GM21390 (cell line): ENCODE results near the gene GALNT8.
"Not testable (repeated sequence)": the region's sequence is repeated elsewhere in the genome, so short reads cannot be mapped to it uniquely, and the experiment has no call there.

Experiments used
- ATAC-seq: cut with Tn5 transposase; IDR thresholded peaks from one replicate; pipeline ENCODE4 v1.9.1; 2021; ENCODE audit not compliant: unreplicated experiment

GALNT8 gene

DNA sequence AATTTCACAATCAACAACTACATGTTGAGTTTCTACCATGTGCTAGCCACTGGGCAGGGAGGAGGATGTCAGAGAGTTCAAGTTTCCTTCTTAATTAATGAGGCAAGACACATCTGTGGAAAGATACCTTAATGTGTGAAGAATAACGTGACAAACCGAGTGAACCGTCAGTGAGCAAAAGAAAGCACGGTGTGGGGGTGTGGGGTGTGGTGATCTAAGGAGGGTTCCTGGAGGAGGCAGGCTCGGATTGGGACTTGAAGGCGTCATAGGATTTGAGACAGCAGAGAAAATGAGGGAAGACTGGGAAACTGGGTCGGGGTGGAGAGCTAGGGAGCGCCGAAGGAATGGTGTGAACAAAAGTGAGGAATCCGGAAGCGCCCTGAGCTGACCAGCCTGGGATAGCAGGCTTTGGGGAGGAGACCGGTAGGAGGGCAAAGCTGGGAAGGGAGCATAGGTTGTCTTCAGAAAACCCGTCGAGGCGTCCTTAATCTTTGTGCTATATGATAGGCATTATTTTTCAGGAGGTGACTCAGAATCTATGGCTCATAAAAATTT, 22.3 kb downstream of the GALNT8 start:
- ATAC-seq, result no peak

DNA sequence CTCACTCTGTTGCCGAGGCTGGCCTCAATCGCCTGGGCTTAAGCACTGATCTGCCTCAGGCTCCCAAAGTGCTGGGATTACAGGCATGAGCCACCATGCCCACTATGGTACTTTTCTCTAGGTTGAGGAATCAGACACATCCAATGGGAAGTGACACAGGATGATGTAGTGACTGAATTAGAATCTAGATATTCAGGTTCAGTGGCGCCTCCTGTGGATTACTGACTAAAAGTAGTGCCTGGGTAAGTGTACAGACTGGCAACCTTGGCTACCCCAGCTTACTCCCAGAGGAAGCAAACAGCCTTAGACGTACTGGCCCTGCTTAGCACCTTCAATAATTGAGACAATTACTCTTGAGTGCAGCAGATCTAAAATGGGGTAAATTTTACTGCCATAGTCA, 22.8 kb downstream of the GALNT8 start:
- ATAC-seq, result no peak

DNA sequence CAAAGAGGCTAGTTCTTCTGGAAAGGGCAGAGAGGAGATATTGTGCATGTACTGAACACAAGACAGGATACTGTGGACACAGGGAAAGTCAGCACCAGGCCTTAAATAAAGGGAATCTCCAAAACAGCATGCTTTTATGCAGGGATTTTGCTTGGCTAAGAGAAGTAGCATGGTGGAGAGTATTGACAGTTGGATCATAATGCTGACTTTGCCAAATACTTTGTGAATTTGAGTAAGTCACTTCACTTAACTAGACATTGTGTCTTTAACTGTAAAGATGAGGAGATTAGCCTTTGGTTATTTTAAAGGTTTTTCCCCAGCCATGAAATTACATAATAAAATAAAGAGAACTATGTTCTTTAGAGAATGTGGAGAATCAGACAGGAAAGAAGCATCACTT, 24.5 kb downstream of the GALNT8 start:
- no peak for ATAC-seq

DNA sequence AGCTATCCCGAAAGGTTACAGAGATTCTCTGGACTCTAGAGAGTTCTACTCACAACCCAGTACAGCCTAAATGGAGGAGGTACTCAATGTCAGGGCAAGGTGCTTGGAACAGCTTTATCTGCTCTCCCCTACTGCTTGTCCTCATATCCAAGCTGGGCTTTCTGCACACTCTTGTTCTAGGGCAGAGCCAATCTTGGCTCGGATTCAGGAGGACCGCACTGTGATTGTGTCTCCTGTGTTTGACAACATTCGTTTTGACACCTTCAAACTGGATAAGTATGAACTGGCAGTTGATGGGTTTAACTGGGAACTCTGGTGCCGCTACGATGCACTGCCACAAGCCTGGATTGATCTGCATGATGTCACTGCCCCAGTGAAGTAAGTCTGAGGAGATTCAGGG, 25.0 kb downstream of the GALNT8 start:
- ATAC-seq, result no peak

DNA sequence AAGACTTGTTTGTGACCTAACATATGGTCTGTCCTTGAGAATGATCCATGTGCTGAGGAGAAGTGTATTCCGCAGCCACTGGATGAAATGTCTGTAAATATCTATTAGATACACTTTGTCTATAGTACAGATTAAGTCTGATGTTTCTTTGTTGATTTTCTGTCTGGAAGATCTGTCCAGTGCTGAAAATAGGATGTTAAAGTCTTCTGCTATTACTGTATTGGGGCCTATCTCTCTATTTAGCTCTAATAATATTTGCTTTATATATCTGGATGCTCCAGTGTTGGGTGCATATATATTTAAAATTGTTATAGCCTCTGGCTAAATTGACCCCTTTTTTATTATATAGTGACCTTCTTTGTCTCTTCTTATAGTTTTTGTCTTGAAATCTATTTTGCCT, 31.5 kb downstream of the GALNT8 start:
- not testable (repeated sequence) for ATAC-seq

DNA sequence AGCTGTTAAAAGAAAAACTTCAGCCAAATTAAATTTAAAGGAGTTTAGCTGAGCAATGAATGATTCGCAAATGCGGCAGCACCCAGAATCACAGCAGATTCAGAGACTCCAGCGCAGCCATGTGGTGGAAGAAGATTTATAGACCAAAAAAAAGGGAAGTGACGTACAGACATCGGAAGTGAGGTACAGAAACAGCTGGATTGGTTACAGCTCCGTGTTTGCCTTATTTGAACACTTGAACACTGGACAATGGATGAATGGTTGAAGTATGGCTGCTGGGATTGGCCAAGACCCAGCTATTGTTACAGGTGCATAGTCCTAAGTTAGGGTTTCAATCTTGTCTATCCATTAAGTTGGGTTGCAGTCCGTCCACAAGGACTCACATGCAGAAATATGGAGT, 42.6 kb downstream of the GALNT8 start:
- ATAC-seq, result no peak

DNA sequence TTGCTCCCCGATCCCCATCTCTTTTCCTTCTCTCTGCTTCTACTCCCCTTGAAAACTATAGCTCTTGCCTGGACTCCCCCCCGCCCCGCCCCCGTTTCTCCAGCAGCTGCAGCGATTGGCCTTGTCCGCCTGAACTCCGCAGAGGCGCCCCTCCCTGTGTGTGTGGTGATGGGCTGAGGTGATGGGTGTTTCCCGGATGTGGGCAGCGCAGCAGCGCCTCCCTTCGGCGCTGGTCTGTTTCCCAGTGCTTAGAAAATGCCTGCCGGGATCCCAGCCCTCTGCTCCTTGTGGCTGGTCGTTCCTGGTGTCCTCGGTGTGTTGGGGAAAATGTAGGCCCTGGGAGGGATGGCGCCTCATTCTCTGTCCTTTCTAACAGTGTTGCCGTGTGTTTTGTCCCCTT, 43.3 kb downstream of the GALNT8 start:
- ATAC-seq, result no peak

DNA sequence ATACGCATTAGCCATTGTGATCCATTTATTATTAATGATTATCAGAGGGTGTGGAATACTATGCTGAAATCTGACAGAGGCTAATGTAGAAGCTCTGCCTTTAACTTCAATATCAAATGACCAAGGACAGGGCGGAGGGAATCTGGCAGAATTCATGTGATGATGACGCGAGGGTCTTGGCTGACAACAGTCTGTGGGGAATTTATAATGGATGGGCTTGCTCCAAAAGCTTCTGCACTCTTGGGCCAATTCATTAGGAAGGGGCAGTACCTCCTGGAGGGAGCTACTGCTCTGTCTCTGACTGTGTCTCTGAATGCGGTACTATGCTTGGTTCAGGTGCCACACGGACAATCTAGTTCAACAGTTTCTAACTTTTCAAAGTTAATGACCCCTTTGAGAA, 46.2 kb downstream of the GALNT8 start:
- ATAC-seq, result no peak

DNA sequence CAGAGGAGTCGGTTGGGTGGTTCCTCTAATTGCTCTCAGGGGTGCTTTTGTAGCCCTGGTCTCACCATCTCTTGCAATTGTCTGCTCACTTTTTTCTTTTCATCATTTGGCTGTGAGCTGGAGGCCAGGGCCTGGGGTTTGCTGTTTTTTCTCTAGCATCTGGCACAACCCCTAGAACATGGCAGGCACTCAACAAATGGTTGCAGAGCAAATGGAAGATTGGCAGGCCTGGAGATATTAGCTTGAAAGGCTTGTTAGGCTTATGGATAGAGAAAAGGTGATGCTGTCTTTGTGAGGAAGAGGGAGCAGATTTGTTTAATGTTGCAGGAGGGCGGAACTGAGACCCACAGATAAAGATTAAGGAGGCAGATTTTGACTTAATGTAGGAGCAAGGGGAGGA, 47.0 kb downstream of the GALNT8 start:
- no peak for ATAC-seq

DNA sequence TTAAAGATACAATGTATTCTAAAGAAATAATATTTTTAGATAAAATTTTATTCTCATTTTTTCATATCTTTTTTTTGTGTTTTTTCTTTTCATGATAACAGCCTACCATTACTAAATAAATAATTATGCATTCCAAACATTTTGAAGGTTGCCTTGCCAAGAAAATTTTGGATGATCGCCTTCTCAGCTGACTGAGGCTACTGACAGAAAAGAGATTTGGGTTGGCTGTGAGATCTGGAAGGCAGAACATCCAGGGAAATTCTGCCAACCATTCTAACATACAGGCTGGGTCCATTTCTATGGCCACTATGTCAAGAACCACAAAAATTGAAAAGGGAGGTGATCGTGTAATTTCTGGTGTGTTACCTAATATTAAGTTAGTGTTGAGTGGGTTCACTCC, 48.1 kb downstream of the GALNT8 start:
- ATAC-seq, result no peak

DNA sequence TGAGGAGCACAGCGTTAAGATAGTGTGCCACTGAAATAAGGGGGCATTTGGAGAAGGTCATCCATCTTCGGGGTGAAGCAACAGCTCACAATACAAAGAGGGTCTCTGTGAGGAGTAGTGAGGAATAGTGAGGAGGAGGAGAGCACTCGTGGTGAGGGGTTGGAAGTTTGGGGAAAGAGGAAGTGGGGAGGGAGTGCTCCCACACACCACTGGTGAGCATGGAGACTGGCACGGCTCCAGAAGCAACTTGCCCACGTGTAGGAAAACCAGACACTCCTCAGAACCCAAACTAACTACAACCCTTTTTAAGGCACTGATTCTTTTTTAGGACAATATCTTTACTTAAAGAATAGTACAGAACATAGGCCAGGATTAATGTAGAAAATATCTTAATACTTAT, 48.9 kb downstream of the GALNT8 start:
- no peak for ATAC-seq

DNA sequence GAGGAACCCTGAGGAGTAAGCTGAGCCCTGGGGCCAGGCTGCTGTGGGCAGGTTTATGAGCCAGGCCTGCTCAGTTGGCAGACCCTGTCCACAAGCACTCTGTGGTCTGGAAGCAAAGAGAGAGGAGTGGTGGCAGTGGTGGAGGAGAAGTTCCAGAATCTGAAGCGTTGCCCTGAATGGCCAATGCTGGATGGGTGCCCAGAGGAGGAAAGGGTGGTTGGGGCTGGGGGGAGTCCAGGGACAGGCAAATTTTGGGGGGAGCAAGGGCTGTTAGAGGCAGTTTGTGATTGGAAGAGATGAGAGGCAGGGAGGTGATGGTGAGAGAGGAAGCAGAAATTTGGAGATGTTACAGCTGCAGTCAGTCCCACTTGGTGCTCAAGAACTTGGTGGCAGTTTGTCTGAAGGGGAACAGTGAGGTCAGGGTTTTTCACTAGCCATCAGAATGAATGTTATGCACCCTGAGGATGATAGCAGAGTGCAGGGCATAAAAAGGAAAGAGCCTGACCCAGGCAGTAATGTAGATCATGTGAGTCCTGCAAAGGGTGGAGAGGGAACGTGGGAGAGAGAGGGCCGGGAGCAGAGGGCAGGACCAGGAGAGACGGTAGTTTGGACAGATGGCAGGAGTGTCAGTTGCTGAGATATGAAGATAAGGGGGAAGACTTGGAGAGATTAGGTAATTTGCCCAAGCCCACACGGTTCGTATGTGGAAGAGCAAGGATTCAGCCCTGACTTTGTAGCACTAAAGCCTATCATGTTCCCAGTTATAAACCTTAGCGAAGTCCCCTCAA, 51.2 kb downstream of the GALNT8 start:
- ATAC-seq, result no peak

DNA sequence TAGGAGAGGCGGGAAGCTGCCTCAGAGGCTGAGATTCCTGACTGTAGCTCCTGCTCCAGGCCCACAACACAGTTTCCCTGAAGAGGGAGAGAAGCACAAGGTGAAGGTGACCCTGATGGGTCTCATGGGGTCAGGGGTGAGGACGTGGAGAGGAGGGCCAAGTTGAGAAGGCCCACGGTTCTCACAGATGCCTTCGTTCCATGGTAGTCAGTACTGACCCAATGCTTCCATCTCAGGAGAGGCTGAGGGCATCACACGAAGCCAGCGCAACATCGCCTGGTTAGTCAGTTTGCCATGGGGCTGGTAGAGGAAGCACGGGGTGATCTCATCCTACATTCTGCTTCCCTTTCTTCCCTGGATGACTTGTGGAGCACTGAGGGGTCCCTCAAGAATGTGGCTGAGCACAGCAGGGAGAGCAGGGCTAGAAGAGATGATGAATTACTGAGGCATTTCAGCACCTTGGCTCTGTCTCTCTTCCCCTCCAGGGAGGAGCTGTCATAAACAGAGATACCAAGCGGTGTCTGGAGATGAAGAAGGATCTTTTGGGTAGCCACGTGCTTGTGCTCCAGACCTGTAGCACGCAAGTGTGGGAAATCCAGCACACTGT, 51.9 kb downstream of the GALNT8 start:
- ATAC-seq, result no peak

DNA sequence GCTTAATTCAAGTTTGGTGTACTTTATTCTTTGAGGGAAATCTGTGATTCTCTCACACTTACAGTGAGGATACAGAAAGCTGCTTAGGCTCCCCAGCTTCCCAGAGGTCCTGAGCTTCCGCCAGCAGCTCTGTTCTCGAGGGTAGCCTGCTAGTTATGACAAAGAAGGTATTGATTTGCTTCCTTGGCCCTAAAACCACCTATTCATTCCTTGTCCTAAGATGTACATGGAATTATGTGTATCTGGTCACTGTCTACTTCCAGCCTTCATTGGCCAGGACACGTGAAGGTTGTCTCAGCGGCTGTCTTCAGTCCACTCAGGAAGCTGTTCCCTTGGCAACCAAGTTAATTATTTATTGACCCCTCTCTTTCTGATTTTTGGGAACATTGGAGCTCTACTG, 55.7 kb downstream of the GALNT8 start:
- ATAC-seq, result no peak

DNA sequence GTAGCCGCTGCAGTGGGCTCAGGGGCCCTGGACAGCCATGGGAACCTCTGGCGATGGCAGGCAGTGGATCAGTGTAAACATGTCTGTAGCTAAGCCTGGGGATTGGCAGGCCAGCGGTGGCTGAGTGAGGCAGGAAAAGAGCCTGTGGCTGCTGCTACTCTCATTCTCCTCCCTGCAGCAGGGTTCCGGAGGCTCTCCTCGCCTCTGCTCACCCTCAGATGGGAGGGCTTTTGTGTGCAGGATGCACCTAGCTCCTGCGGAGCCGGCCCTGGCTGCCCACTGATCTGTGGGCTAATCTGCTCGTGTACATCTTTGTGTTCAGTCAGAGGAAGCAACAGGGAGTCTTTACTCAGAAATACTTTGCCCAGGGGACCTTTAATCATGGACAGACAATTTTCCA, 59.5 kb downstream of the GALNT8 start:
- no peak for ATAC-seq

DNA sequence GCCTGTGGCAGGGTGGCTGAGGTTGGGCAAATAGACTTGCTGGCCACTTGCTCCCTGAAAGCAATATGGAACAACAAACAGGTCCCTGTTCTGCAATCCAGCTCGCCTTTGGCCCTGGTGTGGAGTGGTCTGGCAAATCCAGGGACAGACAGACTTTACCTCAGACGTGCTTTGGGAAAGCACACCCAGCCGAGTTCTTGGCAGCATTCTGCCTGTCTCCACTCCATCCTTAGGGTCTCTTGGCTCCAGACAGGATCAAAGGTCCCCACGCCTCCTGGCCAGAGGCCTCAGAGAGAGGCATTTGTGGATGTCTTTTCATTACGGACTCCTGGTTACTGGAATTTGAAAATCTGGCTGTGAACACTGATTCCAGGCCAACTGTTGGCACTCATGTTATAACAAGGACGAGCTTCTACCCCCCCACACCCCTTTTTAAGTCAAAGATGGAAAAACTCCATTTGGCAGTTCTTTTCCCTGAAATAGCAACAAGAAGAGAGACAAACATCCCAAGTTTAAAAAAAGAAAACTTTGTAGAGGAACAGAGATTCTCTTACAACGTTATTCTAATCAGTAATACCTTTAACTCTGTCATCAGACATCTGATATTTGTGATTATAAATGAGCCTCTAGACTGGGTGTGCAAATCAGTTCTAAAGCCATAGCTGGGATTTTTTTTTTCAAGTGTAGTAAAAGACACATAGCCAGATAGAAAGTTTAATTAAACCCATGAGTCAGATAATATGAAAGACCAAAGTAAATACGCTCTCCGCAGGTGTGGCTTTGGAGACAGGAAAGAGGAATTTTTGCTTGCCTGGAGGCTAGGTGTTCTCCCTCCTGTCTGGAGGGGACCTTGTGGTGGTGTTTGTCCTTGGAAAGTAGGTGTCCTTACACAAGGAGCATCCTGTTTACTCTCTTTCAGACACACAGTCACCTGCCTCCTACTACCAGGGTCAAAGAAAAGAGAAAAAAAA, 60.7 kb downstream of the GALNT8 start:
- ATAC-seq, result no peak

DNA sequence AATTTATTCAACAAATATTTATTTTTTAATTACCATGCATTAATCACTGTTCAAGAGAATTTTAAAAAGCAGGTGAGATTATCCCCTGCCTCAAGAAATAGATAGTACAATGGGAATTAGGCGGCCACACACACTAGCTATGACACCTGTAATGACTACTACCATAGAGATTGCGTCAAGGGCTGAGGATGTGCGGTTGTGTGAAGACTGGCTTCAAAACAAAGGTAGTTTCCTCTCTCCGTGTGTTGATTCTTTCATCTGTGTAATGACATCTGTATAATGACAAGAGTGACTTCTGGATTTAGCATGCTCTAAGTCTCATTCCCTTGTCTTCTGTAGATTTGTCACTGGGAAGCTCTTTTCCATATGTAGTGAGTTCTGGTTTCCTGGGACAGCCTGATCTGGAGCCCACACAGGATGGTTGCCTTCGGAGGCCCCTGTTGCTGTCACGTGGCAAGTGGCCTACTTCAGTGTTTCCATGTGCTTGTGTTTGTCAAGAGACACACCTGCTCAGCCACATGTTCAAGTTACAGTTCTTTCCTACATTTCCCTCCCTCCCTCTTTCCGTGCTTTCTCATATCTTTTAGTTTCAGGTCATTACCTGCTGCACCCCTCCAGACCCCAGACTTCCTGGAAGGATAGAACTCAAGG, 64.3 kb downstream of the GALNT8 start:
- ATAC-seq, result no peak

DNA sequence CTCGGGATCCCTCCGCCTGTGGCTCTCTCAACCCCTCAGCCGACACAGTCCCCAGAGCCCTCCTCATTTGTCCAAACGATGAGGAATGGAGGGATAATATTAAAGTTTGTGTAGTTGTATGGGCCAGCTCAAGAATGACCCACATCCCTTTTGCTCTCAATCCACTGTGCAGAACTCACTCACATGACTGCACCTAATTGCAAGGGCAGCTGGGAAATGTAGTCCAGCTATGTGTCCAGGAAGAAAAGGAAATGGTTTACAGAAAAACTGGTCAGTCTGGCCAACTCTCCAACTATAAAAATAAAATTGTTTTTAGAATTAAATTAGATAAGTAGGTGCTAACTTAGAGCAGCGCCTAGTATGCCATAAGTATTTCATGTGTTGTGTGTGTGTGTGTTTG, 66.6 kb downstream of the GALNT8 start:
- ATAC-seq, result no peak

DNA sequence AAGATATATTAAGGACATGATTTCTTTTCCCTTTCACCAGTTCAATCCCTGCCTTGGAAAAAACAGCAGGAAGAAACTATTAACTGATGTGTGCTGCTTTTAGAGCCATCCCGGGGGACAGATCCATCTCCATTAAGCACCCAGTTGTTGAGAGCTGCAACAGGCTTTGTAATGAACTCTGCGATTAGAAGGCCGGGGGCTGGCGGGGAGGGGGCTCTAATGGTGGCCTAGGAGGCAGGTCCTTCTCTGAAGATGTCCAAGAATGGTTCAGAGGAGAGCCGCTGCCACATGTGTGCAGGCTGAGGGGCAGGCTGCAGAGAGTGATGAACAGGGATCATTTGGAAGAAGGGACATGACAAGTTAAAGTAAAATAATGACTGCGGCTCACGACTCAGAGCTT, 67.8 kb downstream of the GALNT8 start:
- ATAC-seq, result no peak

DNA sequence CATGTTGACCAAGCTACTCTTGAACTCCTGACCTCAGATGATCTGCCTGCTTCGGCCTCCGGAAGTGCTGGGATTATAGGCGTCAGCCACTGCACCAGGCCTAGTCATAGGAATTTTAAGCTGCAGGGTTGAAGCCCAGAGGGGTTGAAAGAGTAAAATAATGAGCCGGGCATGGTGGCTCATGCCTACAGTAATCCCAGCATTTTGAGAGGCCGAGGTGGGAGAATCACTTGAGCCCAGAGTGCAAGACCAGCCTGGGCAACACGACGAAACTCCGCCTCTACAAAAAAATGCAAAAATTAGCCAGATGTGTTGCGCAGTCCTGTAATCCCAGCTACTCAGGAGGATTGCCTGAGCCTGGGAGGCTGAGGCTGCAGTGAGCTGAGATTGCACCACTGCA, 69.6 kb downstream of the GALNT8 start:
- ATAC-seq, result no peak

DNA sequence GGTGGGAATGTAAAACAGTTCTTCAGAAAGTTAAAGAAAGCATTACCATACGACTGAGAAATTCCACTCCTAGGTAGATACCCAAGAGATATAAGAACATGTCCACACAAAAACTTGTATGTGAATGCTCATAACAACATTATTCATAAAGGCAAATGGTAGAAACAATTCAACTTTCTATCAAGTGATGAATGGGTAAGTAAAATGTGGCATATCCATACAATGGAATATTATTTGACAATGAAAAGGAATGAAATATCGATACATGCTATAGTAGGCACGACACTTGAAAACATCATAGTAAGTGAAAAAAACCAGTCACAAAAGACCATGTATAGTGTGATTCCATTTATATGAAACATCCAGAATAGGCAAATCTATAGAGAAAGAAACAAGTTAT, 71.3 kb downstream of the GALNT8 start:
- no peak for ATAC-seq
